CD4-positive, alpha-beta T cell treated with Interleukin-4 for 1 hour (primary cell): ENCODE data around the gene UGT8.
A peak's percentile ranks its signal among the peaks of the same experiment; 100 is the strongest.

ENCODE experiments used
- DNase-seq, 2 donors: peaks; one replicate each; pipeline ENCODE4 v3.0.0-alpha.2; 2020 to 2022

Gene UGT8

DNA sequence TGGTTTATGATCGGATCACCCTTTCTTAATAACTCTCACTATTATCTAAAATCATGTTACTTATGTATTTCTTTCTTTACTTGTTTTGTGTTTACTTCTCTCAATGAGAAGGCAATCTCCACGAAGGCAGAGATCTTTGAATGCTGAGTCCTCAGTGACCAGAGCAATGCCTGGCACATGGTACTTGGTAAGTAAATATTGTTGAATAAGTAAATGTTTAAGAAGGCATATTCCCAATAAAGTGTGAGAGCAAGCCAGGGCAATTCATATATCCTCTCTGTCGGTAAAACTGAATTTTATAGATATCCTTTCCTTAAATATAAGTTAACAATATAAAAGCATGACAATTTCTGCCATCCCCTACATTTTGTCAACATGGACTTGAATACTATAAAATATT is 94.4 kb downstream of the UGT8 start:
- no peak for DNase-seq

GRCh38 chr4:114694770-114695169 is 96.2 kb downstream of the UGT8 start:
- DNase-seq, result peak in 1 of 2 donors; percentile 33

DNA sequence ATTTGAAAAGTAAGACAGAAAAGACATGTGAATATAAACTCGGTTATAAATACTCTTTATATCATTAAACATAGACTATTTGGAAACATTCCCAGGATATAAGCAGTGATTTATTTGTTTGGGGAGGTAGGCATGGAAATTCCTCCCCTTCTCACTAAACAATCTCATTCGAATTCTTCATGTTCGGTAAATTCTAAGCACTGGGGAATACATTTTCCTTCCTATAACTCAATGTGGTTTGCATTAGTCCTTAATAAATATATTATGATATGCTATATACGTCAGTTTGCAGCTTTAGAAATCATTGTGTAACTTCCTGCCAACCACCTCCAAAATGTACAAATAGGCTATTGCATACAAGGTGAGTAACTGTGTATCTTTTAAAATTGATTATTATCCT is 99.6 kb downstream of the UGT8 start:
- DNase-seq, result no peak

GRCh38 chr4:114701491-114701890 is 102.9 kb downstream of the UGT8 start:
- DNase-seq, result no peak

GRCh38 chr4:114717432-114717831 is 118.8 kb downstream of the UGT8 start:
- DNase-seq, result no peak

DNA sequence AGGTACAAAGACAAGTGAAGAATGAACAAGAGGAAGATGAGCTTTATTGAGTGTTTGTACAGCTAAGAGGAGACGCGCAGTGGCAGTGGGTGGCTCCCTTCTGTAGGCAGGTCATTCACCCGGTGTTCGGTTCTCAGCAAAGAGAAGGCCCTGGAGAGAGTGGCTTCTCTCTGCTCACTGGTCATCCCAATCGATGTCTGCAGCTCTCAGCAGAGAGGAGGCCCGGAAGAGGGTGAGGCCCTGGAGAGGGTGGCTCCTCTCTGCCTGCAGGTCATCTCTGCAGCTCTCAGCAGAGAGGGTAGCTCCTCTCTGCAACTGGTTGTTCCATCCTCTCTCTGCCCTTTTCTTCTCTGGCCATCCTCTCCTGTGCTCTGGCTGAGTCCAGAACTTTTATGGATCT is 126.5 kb downstream of the UGT8 start:
- DNase-seq, result no peak

DNA sequence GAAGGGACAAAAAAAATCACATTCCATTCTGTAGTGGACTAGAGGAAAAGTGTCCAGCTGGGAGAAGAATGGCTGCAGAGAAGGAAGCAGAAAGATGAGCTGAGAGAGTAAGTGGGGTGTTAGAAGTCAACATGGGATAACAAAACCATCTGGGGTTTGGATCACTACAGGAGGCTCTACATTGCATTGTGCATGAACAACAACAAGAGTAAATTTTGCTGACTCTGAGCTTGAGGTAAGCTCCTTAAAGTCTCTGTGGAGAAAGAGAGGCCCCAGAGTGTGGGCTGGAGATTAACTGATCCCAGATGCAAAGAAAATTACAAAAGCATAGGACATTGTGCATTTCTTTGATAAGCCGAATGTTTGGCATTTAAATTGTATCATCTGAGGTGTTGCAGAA is 128.9 kb downstream of the UGT8 start:
- DNase-seq, result no peak
